ENCODE results near the gene TNFRSF4.

DNA sequence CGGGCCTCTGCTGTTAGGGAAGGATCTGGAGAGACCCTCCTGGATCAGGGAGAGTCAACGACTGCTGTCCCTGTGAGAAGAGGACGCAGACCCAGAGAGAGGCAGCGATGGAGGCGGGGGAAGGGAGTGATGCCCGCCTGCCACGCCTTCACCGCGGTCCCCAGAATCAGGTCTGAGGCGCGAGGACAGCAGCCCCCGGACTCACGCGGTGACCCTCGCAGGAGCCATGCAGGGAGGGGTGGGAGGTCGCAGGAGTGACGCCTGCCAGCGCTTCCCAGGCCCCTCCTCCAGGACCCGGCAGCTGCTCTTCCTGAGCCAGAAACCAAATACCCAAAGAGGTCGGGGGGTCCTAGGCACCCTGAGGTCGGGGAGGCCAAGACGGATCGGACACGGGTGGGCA lies 6.2 kb upstream of the TNFRSF4 start:
- TF ChIP-seq, protein P1, sequence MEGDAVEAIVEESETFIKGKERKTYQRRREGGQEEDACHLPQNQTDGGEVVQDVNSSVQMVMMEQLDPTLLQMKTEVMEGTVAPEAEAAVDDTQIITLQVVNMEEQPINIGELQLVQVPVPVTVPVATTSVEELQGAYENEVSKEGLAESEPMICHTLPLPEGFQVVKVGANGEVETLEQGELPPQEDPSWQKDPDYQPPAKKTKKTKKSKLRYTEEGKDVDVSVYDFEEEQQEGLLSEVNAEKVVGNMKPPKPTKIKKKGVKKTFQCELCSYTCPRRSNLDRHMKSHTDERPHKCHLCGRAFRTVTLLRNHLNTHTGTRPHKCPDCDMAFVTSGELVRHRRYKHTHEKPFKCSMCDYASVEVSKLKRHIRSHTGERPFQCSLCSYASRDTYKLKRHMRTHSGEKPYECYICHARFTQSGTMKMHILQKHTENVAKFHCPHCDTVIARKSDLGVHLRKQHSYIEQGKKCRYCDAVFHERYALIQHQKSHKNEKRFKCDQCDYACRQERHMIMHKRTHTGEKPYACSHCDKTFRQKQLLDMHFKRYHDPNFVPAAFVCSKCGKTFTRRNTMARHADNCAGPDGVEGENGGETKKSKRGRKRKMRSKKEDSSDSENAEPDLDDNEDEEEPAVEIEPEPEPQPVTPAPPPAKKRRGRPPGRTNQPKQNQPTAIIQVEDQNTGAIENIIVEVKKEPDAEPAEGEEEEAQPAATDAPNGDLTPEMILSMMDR (IDR thresholded peaks at IDR 0.05; ENCODE audit: low read length): no peak
- no peak for TF ChIP-seq EZH2 (IDR thresholded peaks at IDR 0.05; ENCODE audit: borderline replicate concordance, low read length)

All from OCI-LY1 (cell line).